Gastroesophageal sphincter (tissue), 3 donors: Measurements from ENCODE around the gene CEP44.

Source experiments
- CTCF ChIP-seq, 4 experiments: fragments of 200-600 bp in 2 of 4; fragments of 450-650 bp in 2 of 4; sonication (generic) in 1 of 4; IDR thresholded peaks; one replicate each; pipeline ENCODE4 v1.5.1; 2017 to 2019; ENCODE audit warnings: antibody characterized with exemption in 4 of 4, mild to moderate bottlenecking in 2 of 4, moderate library complexity in 2 of 4
- POLR2A ChIP-seq, 2 donors: fragments of 450-650 bp; IDR thresholded peaks; one replicate each; pipeline ENCODE4 v1.6.1; 2017; ENCODE audit warnings: antibody characterized with exemption in 2 of 2, mild to moderate bottlenecking in 2 of 2, moderate library complexity in 1 of 2

- TF ChIP-seq CTCF (IDR thresholded peaks at IDR 0.05) (peak in 3 of 4 experiments; percentile 48 to 56 (median 52)), POLR2A (IDR thresholded peaks at IDR 0.05) (no peak)
These were observed 81.4 kb downstream of the CEP44 start for GRCh38 chr4:174365018-174365587.
